Glutamatergic neuron (in vitro differentiated cells): ENCODE measurements around the gene GLS. TPM values are rescaled to one million over a fixed set of nuclear protein-coding genes. Genes with fewer than 3 reads are reported as not detected.

Source experiments
- DNase-seq: peaks from one replicate; pipeline ENCODE4 v3.0.0; 2022
- H3K27ac Mint-ChIP-seq: one replicate; pipeline ENCODE4 v1.8.0; 2020; ENCODE audit warnings: mild to moderate bottlenecking, mixed read lengths, inconsistent platforms; ENCODE audit not compliant: unreplicated experiment
- H3K27me3 Mint-ChIP-seq: one replicate; pipeline ENCODE4 v1.8.0; 2020; ENCODE audit warnings: mild to moderate bottlenecking, moderate library complexity, mixed read lengths, inconsistent platforms; ENCODE audit not compliant: unreplicated experiment
- H3K36me3 Mint-ChIP-seq: one replicate; pipeline ENCODE4 v1.8.0; 2020; ENCODE audit warnings: mild to moderate bottlenecking, mixed read lengths, inconsistent platforms; ENCODE audit not compliant: unreplicated experiment
- H3K4me1 Mint-ChIP-seq: one replicate; pipeline ENCODE4 v1.8.0; 2020; ENCODE audit warnings: mild to moderate bottlenecking, low read depth, mixed read lengths, inconsistent platforms; ENCODE audit not compliant: unreplicated experiment
- H3K4me3 Mint-ChIP-seq: one replicate; pipeline ENCODE4 v1.8.0; 2020; ENCODE audit warnings: mild to moderate bottlenecking, mixed read lengths, inconsistent platforms; ENCODE audit not compliant: unreplicated experiment
- H3K9me3 Mint-ChIP-seq: one replicate; pipeline ENCODE4 v1.8.0; 2020; ENCODE audit warnings: mild to moderate bottlenecking, moderate library complexity, mixed read lengths, inconsistent platforms; ENCODE audit not compliant: unreplicated experiment
- total RNA-seq: library from RNA; stranded (reverse); fragmentation: NEBNext Ultra II Directional; extraction: Animal tissue kit (Norgen Biotek cat#: 25700); gene quantifications from one replicate; pipeline ENCODE4 v1.2.1, GENCODE V29; 2021; ENCODE audit not compliant: unreplicated experiment
- TF ChIP-seq, protein P1 (sequence below): fragments of 200-600 bp; sonication (generic); IDR thresholded peaks from one replicate; pipeline ENCODE4 v1.5.0; 2021; ENCODE audit not compliant: partially characterized antibody, unreplicated experiment

GLS gene
- total RNA-seq, 1 donor from 2014 or later: 120 TPM

- TF ChIP-seq, protein P1, sequence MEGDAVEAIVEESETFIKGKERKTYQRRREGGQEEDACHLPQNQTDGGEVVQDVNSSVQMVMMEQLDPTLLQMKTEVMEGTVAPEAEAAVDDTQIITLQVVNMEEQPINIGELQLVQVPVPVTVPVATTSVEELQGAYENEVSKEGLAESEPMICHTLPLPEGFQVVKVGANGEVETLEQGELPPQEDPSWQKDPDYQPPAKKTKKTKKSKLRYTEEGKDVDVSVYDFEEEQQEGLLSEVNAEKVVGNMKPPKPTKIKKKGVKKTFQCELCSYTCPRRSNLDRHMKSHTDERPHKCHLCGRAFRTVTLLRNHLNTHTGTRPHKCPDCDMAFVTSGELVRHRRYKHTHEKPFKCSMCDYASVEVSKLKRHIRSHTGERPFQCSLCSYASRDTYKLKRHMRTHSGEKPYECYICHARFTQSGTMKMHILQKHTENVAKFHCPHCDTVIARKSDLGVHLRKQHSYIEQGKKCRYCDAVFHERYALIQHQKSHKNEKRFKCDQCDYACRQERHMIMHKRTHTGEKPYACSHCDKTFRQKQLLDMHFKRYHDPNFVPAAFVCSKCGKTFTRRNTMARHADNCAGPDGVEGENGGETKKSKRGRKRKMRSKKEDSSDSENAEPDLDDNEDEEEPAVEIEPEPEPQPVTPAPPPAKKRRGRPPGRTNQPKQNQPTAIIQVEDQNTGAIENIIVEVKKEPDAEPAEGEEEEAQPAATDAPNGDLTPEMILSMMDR: no peak
Measured at GRCh38 chr2:190879474-190880377, 895 bp upstream of the GLS start.

DNA sequence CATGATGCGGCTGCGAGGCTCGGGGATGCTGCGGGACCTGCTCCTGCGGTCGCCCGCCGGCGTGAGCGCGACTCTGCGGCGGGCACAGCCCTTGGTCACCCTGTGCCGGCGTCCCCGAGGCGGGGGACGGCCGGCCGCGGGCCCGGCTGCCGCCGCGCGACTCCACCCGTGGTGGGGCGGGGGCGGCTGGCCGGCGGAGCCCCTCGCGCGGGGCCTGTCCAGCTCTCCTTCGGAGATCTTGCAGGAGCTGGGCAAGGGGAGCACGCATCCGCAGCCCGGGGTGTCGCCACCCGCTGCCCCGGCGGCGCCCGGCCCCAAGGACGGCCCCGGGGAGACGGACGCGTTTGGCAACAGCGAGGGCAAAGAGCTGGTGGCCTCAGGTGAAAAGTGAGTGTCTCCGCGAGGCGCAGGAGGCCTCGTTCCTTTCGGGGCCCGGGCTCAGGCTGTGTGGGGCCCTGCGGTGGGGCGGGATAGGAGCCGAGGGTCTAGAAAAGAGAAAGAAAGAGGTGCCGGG, 520 bp downstream of the GLS start:
- Mint-ChIP-seq H3K9me3 (peaks cover 15% of the 10 kb centered on the region), H3K4me1 (peaks cover 17% of the 10 kb centered on the region), H3K4me3 (peak overlapping the region; percentile 90), H3K27ac (peak overlapping the region; percentile 96), H3K36me3 (no peaks in the 10 kb centered on the region), H3K27me3 (peaks cover 6% of the 10 kb centered on the region)
- DNase-seq: no peak
- TF ChIP-seq, protein P1: no peak

More at GRCh38 chr2:190879474-190880377, 895 bp upstream of the GLS start:
- no peaks in the 10 kb centered on the region for H3K36me3 Mint-ChIP-seq
- H3K4me3 Mint-ChIP-seq: peak overlapping the region; percentile 90
- peaks cover 15% of the 10 kb centered on the region for H3K9me3 Mint-ChIP-seq
- peaks cover 6% of the 10 kb centered on the region for H3K27me3 Mint-ChIP-seq
- H3K27ac Mint-ChIP-seq: peak overlapping the region; percentile 96
- peaks cover 16% of the 10 kb centered on the region for H3K4me1 Mint-ChIP-seq
- DNase-seq: no peak

DNA sequence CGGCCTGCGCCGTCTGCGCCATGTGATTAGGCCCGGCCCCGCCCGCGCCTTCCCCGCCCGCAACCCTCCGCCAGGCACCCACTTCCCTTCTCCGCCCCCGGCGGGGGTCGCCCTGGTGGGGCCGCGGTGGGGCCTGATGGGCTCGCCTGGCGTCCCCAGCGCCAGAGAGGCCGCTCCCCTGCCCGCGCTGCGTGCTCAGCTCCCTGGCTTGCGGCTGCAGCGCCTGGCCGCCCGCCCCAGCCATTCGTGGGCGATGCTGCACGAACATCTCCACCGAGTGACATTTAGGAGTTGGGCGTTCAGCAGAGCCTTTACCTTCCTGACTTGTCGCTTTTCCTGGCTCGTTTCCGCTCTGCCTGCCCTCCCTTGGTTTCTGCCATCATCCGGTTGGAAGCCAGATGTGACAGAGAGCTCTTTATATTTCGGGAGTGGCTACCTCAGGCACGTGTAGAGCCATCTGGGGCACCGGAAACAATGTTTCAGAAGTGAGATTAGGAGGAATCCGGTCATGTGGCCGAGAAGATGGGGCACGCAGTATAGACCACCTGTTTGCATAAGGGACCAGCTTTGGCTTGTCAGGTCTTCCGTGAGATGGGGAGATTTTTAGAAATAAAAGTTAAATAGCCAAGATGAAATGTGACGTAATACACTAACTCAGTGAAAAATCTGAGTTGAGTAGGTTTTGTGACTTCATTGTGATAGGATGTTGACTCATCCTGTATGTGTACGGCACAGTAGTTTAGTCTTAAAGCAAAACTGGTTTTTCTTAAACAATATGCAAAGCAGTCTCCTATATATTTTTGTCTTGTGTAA, 1.2 kb downstream of the GLS start:
- no peaks in the 10 kb centered on the region for H3K36me3 Mint-ChIP-seq
- peaks cover 17% of the 10 kb centered on the region for H3K4me1 Mint-ChIP-seq
- H3K9me3 Mint-ChIP-seq: peaks cover 15% of the 10 kb centered on the region
- DNase-seq: peak; percentile 74
- TF ChIP-seq, protein P1: no peak
- H3K27me3 Mint-ChIP-seq: peaks cover 6% of the 10 kb centered on the region
- peak overlapping the region; percentile 95 for H3K27ac Mint-ChIP-seq
- peak overlapping the region; percentile 94 for H3K4me3 Mint-ChIP-seq

DNA sequence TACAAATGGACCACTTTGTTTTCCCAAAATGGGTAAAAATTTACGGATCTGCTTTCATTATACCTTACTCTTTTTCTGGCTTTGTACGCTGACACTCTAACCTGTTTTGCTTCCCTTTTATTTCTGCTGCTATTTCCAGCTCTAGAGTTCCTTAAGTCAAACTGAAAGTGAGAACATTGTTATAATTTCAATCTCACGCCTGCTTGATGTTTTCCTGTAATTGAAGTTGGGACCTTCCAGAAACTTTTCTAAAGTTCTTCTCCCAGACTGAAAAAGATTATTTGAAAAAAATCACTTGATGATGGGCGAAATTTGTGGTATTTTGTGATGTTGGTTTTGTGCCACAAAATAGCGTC, 1.8 kb downstream of the GLS start:
- Mint-ChIP-seq H3K27ac (peak overlapping the region; percentile 4), H3K9me3 (peaks cover 15% of the 10 kb centered on the region)
- DNase-seq: no peak

More for the DNA sequence above, 1.8 kb downstream of the GLS start:
- Mint-ChIP-seq H3K4me3 (peak overlapping the region; percentile 94), H3K36me3 (no peaks in the 10 kb centered on the region), H3K4me1 (peaks cover 17% of the 10 kb centered on the region), H3K27me3 (peaks cover 6% of the 10 kb centered on the region)
- TF ChIP-seq, protein P1: no peak
